Endothelial cell of umbilical vein (primary cell): ENCODE data around the gene CNTROB.

Source experiments
- CTCF ChIP-seq, 2 donors: IDR thresholded peaks; 1 replicate in 1 of 2; 2 replicates in 1 of 2; pipeline ENCODE4 v1.5.1; 2011; ENCODE audit warnings: low read length in 2 of 2, mild to moderate bottlenecking in 2 of 2, moderate library complexity in 2 of 2, control low read depth in 1 of 2, inconsistent platforms in 1 of 2, low read depth in 1 of 2; ENCODE audit not compliant: insufficient read depth in 1 of 2; ENCODE audit errors: extremely low read depth in 1 of 2
- EZH2 ChIP-seq: IDR thresholded peaks from 2 replicates; pipeline ENCODE4 v1.6.1; 2012; ENCODE audit warnings: borderline replicate concordance, low read depth, mild to moderate bottlenecking, moderate library complexity, low read length, inconsistent platforms; ENCODE audit not compliant: severe bottlenecking
- FOS ChIP-seq: IDR thresholded peaks from 2 replicates; pipeline ENCODE4 v1.6.1; 2011; ENCODE audit warnings: mild to moderate bottlenecking, low read length, moderate library complexity, borderline replicate concordance; ENCODE audit not compliant: insufficient read depth
- MYC ChIP-seq: IDR thresholded peaks from one replicate; pipeline ENCODE4 v1.6.1; 2011; ENCODE audit warnings: mild to moderate bottlenecking, low read depth, low read length
- POLR2A ChIP-seq: IDR thresholded peaks from 2 replicates; pipeline ENCODE4 v1.6.1; 2012; ENCODE audit warnings: low read depth, mild to moderate bottlenecking, control low read depth, low read length
- POLR2AphosphoS5 ChIP-seq: IDR thresholded peaks from 2 replicates; pipeline ENCODE4 v1.6.1; 2012; ENCODE audit warnings: low read depth, mild to moderate bottlenecking, control low read depth, low read length, moderate library complexity; ENCODE audit not compliant: insufficient read depth

GRCh38 chr17:7982173-7982572 is 50.2 kb downstream of the CNTROB start:
- TF ChIP-seq MYC, result no peak
- no peak for TF ChIP-seq CTCF (IDR thresholded peaks at IDR 0.05; ENCODE audit: extremely low read depth in 1 of 2, insufficient read depth in 1 of 2, low read depth in 1 of 2, low read length in 2 of 2)
- no peak for TF ChIP-seq POLR2AphosphoS5
- TF ChIP-seq POLR2A, result no peak
- peak; percentile 68 for TF ChIP-seq FOS
- TF ChIP-seq EZH2, result no peak
